Gastroesophageal sphincter (tissue), 4 donors: ENCODE measurements around the gene IMMP1L. TPM values are rescaled to one million over a fixed set of nuclear protein-coding genes. Genes with fewer than 3 reads are reported as not detected.

Experiments used
- ATAC-seq: fragments of 150-250 bp; one replicate; pipeline ENCODE4 v1.9.1; 2016; ENCODE audit warnings: mild to moderate bottlenecking, moderate library complexity
- H3K27ac ChIP-seq, 4 donors: fragments of 200-600 bp; sonication (generic) in 3 of 4; 1 replicate in 3 of 4; 2 replicates in 1 of 4; pipeline ENCODE4 v1.5.1; 2016 to 2019
- H3K27me3 ChIP-seq: fragments of 200-600 bp; sonication (generic); one replicate; pipeline ENCODE4 v1.5.1; 2019
- H3K36me3 ChIP-seq, 2 donors: fragments of 200-600 bp; sonication (generic); one replicate each; pipeline ENCODE4 v1.5.1; 2019; ENCODE audit warnings: control low read depth in 1 of 2
- H3K4me1 ChIP-seq, 3 donors: fragments of 200-600 bp; sonication (generic); 1 replicate in 2 of 3; 2 replicates in 1 of 3; pipeline ENCODE4 v1.5.1; 2016 to 2019; ENCODE audit warnings: control low read depth in 2 of 3
- H3K4me3 ChIP-seq, 2 donors: fragments of 200-600 bp; sonication (generic); one replicate each; pipeline ENCODE4 v1.5.1; 2019; ENCODE audit warnings: mild to moderate bottlenecking in 1 of 2, moderate library complexity in 1 of 2
- H3K9me3 ChIP-seq, 3 donors: fragments of 200-600 bp; sonication (generic); one replicate each; pipeline ENCODE4 v1.5.1; 2017 to 2019; ENCODE audit warnings: control low read depth in 2 of 3
- EP300 ChIP-seq: sonication (generic); formaldehyde crosslinking; IDR thresholded peaks from one replicate; pipeline ENCODE4 v1.6.1; 2017; ENCODE audit warnings: antibody characterized with exemption, mild to moderate bottlenecking
- POLR2A ChIP-seq, 2 donors: fragments of 450-650 bp; IDR thresholded peaks; one replicate each; pipeline ENCODE4 v1.6.1; 2017; ENCODE audit warnings: antibody characterized with exemption in 2 of 2, mild to moderate bottlenecking in 2 of 2, moderate library complexity in 1 of 2
- POLR2AphosphoS5 ChIP-seq: sonication (generic); formaldehyde crosslinking; IDR thresholded peaks from one replicate; pipeline ENCODE4 v1.6.1; 2017; ENCODE audit warnings: antibody characterized with exemption
- WGBS, 2 donors: methylation state at CpG; one replicate each; pipeline ENCODE4 v1.1.5; 2018; ENCODE audit warnings: low coverage in 1 of 2; 5-methylcytosine and 5-hydroxymethylcytosine counted together
- total RNA-seq, 4 donors: library from RNA; depleted of rRNA; stranded (reverse); fragments of >200 nt; gene quantifications; one replicate each; pipeline ENCODE4 v1.1.0, GENCODE V29; 2016
- TF ChIP-seq, protein P1 (sequence below), 4 experiments: fragments of 200-600 bp in 2 of 4; fragments of 450-650 bp in 2 of 4; sonication (generic) in 1 of 4; IDR thresholded peaks; one replicate each; pipeline ENCODE4 v1.5.1; 2017 to 2019; ENCODE audit warnings: antibody characterized with exemption in 4 of 4, mild to moderate bottlenecking in 2 of 4, moderate library complexity in 2 of 4

The IMMP1L gene
- total RNA-seq, 4 donors from 2014 or later, result 3.9 to 38.6 (median 21.2) TPM

DNA sequence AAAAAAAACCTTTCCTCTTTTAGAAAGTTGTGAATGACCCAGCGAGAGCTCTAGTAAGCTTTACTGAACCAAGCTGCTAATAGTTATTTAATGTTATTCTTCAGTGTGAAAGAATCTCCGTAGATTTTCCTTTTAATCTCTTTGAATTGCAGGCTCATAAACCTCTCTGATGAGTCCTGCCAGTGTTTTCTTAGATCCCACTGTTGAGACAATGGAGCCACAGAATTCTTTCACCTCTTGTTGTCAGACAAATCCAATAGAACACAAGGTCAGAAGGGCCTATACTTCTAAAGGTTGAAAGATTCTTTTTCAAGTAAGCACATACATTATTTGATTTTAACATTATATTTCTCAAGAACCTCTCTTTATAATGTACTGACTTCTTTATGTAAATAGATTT lies 87.6 kb downstream of the IMMP1L start:
- H3K27me3 ChIP-seq, result no peaks in the 10 kb centered on the region
- WGBS, 2 donors, result 60 to 70% methylated on average over 2 of the region's 2 CpGs
- H3K27ac ChIP-seq, result no peak overlapping the region
- no peak for ATAC-seq
- TF ChIP-seq POLR2A (IDR thresholded peaks at IDR 0.05) (no peak), POLR2AphosphoS5 (no peak), EP300 (no peak)
- TF ChIP-seq, protein P1, sequence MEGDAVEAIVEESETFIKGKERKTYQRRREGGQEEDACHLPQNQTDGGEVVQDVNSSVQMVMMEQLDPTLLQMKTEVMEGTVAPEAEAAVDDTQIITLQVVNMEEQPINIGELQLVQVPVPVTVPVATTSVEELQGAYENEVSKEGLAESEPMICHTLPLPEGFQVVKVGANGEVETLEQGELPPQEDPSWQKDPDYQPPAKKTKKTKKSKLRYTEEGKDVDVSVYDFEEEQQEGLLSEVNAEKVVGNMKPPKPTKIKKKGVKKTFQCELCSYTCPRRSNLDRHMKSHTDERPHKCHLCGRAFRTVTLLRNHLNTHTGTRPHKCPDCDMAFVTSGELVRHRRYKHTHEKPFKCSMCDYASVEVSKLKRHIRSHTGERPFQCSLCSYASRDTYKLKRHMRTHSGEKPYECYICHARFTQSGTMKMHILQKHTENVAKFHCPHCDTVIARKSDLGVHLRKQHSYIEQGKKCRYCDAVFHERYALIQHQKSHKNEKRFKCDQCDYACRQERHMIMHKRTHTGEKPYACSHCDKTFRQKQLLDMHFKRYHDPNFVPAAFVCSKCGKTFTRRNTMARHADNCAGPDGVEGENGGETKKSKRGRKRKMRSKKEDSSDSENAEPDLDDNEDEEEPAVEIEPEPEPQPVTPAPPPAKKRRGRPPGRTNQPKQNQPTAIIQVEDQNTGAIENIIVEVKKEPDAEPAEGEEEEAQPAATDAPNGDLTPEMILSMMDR (IDR thresholded peaks at IDR 0.05), result no peak
- H3K36me3 ChIP-seq, result no peaks in the 10 kb centered on the region
- H3K9me3 ChIP-seq, result no peaks in the 10 kb centered on the region
- peaks cover 0 to 4% (median 0%) of the 10 kb centered on the region in 3 donors for H3K4me1 ChIP-seq
- no peak overlapping the region for H3K4me3 ChIP-seq

DNA sequence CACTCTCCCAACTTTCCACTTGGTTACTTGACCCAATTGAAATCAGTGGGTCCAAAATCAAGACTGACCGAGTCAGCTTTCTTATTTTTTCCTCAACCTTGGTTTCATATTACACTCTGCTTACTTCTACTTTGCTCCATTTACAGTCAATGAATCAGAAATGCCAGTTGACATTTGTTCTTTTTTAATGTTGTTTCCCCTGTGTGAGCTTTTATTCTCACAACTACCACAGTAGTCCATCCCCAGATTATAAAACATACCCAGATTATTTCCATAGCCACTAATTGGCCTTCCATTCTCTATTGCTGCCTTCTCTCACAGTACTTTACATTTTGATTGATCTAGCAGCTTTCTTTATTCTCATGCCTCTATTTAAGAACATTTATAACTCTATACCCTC lies 89.8 kb downstream of the IMMP1L start:
- no peak overlapping the region for H3K27ac ChIP-seq
- no peaks in the 10 kb centered on the region for H3K27me3 ChIP-seq
- no peak for ATAC-seq
- H3K36me3 ChIP-seq, result no peaks in the 10 kb centered on the region
- 64 to 67% methylated on average over 1 of the region's 1 CpG for WGBS, 2 donors
- TF ChIP-seq, protein P1 (IDR thresholded peaks at IDR 0.05), result no peak
- no peak for TF ChIP-seq EP300
- TF ChIP-seq POLR2A (IDR thresholded peaks at IDR 0.05), result no peak
- no peak for TF ChIP-seq POLR2AphosphoS5
- H3K4me1 ChIP-seq, result peaks cover 0 to 8% (median 0%) of the 10 kb centered on the region in 3 donors
- H3K9me3 ChIP-seq, result no peaks in the 10 kb centered on the region
- no peak overlapping the region for H3K4me3 ChIP-seq

DNA sequence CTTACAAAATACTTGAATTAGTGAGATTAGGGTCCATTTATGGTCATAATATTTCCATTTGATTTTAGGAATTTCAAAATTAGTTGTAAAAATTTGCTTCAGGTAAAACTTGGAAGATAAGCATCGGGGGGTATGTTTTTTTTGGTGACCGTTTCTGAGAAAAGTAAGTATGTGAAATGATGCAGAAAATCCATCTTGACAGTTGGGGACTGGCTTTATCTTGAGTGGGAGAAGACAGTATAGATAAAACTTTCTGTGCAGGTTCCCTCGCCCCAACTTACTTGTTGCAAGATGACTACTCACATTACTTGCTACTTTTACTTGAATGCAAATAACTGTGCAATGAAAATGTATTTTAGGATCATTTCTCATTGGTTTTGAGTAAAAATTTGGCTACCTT lies 90.3 kb downstream of the IMMP1L start:
- ATAC-seq, result no peak
- 81 to 90% methylated on average over 3 of the region's 3 CpGs for WGBS, 2 donors

DNA sequence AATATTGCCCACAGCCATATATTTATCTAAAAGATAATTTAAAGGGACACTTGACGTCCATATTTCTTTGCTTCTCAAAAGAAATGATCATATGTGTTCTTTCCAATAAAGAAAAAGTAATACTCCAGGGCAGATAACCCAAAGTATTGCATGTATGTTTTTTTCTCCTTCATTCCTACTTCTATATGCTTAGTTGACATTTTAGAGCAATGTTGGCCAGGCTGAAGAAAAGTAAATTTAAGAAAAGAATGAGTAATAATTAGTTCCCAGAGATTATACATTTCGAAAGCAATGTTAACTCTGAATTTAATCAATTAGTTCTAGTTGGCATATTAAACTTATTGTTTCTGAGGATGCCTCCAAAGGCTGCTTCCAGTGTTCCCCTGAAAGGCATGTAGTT lies 91.6 kb downstream of the IMMP1L start:
- H3K4me3 ChIP-seq, result no peak overlapping the region
- 92 to 94% methylated on average over 2 of the region's 2 CpGs for WGBS, 2 donors
- peaks cover 0 to 8% (median 0%) of the 10 kb centered on the region in 3 donors for H3K4me1 ChIP-seq
- H3K9me3 ChIP-seq, result no peaks in the 10 kb centered on the region
- no peaks in the 10 kb centered on the region for H3K36me3 ChIP-seq
- no peaks in the 10 kb centered on the region for H3K27me3 ChIP-seq
- H3K27ac ChIP-seq, result no peak overlapping the region
- TF ChIP-seq, protein P1 (IDR thresholded peaks at IDR 0.05), result no peak
- TF ChIP-seq POLR2A (IDR thresholded peaks at IDR 0.05) (no peak), POLR2AphosphoS5 (no peak), EP300 (no peak)
- ATAC-seq, result no peak

More for the DNA sequence above, 90.3 kb downstream of the IMMP1L start:
- Histone ChIP-seq H3K4me1 (peaks cover 0 to 8% (median 0%) of the 10 kb centered on the region in 3 donors), H3K4me3 (no peak overlapping the region), H3K9me3 (no peaks in the 10 kb centered on the region), H3K27ac (no peak overlapping the region), H3K27me3 (no peaks in the 10 kb centered on the region), H3K36me3 (no peaks in the 10 kb centered on the region)
- TF ChIP-seq POLR2A (IDR thresholded peaks at IDR 0.05) (no peak), EP300 (no peak)

DNA sequence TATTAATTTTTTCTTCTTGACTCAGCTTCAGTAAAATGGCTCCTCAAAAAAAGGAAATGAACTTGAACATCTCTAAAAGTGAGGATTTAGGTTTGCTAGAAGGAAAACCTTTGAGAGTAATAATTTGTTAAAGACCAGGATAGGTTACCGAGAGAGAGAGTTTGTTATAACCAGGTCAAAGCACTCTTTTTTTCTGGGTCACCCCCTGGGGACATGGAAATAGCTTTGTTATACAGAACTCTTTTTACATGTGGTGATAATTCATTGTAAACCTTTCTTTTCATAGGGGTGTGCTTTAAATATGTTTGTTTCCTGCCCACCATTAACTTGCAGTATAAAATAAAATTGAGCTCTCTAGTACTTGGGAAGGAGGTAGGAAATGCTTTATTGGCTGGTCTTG lies 92.1 kb downstream of the IMMP1L start:
- H3K27ac ChIP-seq, result no peak overlapping the region
- no peak for ATAC-seq
- no peak for TF ChIP-seq POLR2AphosphoS5
- no peak for TF ChIP-seq EP300
- TF ChIP-seq, protein P1 (IDR thresholded peaks at IDR 0.05), result no peak
- no peak for TF ChIP-seq POLR2A (IDR thresholded peaks at IDR 0.05)
- no peaks in the 10 kb centered on the region for H3K27me3 ChIP-seq
- no peaks in the 10 kb centered on the region for H3K9me3 ChIP-seq
- peaks cover 0 to 8% (median 0%) of the 10 kb centered on the region in 3 donors for H3K4me1 ChIP-seq
- 78 to 100% methylated on average over 1 of the region's 1 CpG for WGBS, 2 donors
- H3K4me3 ChIP-seq, result no peak overlapping the region
- H3K36me3 ChIP-seq, result no peaks in the 10 kb centered on the region
